Stimulated activated CD8-positive, alpha-beta memory T cell treated with anti-CD3 and anti-CD28 coated beads, Interleukin-12 subunit alpha, Interleukin-12 subunit beta, amount 100 ng/mL, for 24 hours (primary cell): ENCODE measurements around the gene LMOD1.
A peak's percentile ranks its signal among the peaks of the same experiment; 100 is the strongest.
"Not testable (repeated sequence)": the region's sequence is repeated elsewhere in the genome, so short reads cannot be mapped to it uniquely, and the experiment has no call there.

ENCODE experiments used
- DNase-seq: peaks from one replicate; pipeline ENCODE4 v3.0.0-alpha.2; 2020; ENCODE audit errors: extremely low read depth

LMOD1 gene

GRCh38 chr1:201914456-201915235 lies 31.7 kb downstream of the LMOD1 start:
- DNase-seq: no peak

GRCh38 chr1:201912832-201913231 lies 33.5 kb downstream of the LMOD1 start:
- no peak for DNase-seq

- no peak for DNase-seq
Observed at GRCh38 chr1:201911826-201912571, 34.3 kb downstream of the LMOD1 start.

- no peak for DNase-seq
Observed at GRCh38 chr1:201907621-201908020, 38.7 kb downstream of the LMOD1 start.

- no peak for DNase-seq
Observed at GRCh38 chr1:201906336-201906735, 40.0 kb downstream of the LMOD1 start.

GRCh38 chr1:201905234-201905890 lies 41.0 kb downstream of the LMOD1 start:
- no peak for DNase-seq

GRCh38 chr1:201904579-201904978 lies 41.8 kb downstream of the LMOD1 start:
- DNase-seq: no peak

GRCh38 chr1:201903135-201903534 lies 43.2 kb downstream of the LMOD1 start:
- DNase-seq: no peak

- no peak for DNase-seq
Observed at GRCh38 chr1:201902198-201902597, 44.1 kb downstream of the LMOD1 start.

- DNase-seq: not testable (repeated sequence)
Observed at GRCh38 chr1:201901036-201901435, 45.3 kb downstream of the LMOD1 start.

GRCh38 chr1:201900476-201900875 lies 45.9 kb downstream of the LMOD1 start:
- no peak for DNase-seq

- DNase-seq: no peak
Observed at GRCh38 chr1:201899683-201900429, 46.5 kb downstream of the LMOD1 start.

- no peak for DNase-seq
Observed at GRCh38 chr1:201898992-201899391, 47.4 kb downstream of the LMOD1 start.

- DNase-seq: no peak
Observed at GRCh38 chr1:201898240-201898894, 48.0 kb downstream of the LMOD1 start.

- no peak for DNase-seq
Observed at GRCh38 chr1:201896951-201897391, 49.4 kb downstream of the LMOD1 start.

- DNase-seq: peak; percentile 59
Observed at GRCh38 chr1:201895913-201896807, 50.2 kb downstream of the LMOD1 start.

- DNase-seq: no peak
Observed at GRCh38 chr1:201895120-201895665, 51.2 kb downstream of the LMOD1 start.

- no peak for DNase-seq
Observed at GRCh38 chr1:201894343-201895119, 51.8 kb downstream of the LMOD1 start.

GRCh38 chr1:201893431-201893830 lies 52.9 kb downstream of the LMOD1 start:
- DNase-seq: no peak
